Medulla oblongata (tissue), 1 donor: Measurements from ENCODE around the gene GDA.
A peak's percentile ranks its signal among the peaks of the same experiment; 100 is the strongest.
"Not testable (repeated sequence)": the region's sequence is repeated elsewhere in the genome, so short reads cannot be mapped to it uniquely, and the experiment has no call there.

Source experiments
- DNase-seq: peaks from one replicate; pipeline ENCODE4 v3.0.0-alpha.2; 2015; ENCODE audit errors: extremely low spot score

GDA gene

DNA sequence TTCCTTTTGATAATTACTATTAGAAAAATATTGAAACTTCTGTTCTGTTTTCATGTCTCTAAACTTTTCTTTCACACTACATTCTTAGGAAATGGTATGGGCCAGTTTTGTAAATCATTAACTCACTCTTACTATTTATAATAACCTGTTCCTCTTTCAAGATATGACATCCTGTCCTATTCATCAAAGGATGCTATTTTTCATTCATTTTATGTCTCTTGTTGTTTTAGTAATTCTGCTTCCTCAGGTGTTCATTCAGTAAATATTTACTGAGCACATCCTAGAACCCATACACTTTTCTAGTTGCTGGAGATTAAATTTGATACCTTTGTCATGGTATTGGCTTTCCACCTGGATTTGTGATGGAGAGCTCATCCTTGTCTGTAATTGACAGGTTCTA, 58.0 kb downstream of the GDA start:
- DNase-seq, result no peak

DNA sequence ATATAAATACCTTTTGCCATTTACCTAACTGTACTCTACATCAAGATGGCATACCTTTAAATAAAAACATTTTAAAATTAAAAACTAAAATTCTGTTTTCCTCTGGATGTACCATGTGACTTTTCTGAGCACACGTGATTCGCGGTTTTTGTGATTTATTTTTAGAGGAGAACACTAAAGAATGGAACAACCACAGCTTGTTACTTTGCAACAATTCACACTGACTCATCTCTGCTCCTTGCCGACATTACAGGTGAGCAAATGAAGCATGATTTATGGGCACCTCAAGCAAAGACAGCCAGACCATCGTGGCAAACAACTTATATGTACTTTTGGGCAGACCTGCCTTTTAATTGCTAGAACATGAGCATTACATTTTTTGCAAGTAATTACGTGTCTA, 61.3 kb downstream of the GDA start:
- DNase-seq, result no peak

DNA sequence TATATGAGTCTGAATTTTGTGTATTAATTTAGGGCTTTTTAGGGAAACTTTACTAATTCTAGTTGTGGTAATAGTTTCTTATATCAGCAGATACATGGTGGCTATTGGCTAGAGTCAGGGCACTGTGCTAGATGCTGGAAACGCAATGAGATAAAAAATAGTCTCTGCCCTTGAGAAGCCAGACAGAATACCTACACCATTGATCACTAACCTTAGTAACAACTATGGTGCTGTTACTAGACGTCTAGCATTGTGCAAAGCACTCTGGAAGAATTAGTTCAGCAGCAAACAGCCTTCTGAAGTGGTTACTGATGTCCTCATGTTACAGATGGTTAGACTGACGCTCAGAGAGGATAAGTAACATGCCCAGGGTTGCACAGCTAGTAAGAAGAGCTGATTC, 61.8 kb downstream of the GDA start:
- DNase-seq, result no peak

DNA sequence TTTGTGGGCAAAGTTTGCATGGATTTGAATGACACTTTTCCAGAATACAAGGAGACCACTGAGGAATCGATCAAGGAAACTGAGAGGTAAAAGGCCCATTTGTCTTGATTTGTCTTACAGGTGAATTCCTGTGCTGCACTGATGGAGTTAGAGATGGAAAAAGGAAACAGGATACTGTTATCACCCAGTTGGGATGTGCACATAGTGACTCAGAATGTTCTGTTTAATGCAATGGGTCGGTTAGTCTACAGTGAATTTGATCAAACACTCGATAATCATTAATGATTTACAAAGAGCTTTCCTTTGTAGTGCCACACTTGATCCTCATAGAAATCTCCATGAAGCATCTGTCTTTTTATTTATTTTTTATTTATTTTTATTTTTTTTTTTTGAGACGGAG, 64.7 kb downstream of the GDA start:
- no peak for DNase-seq

DNA sequence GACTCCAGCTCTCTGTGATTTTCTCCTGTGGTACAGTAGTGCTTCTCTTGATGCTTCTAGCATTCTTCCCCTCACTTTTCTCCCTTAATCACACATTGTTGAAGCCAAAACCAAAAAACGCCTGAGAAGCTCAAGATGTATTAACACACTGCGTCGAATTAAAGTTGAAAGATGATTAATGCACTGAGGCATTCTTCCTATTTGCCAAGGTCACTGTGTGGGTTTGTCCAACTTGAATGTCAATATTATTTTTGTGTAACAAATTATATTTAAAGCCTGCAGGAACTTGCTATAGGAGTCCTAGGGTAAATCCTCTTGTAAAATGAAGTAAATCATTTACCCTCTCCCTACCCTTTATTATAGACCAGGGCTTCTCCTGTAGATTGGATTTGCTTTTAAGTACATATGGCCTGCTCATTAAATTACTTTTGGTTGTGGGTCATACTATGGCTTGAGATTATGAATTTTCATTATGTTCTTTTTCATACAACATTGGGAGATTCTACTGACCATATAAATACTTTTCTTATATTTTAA, 68.1 kb downstream of the GDA start:
- DNase-seq, result no peak

DNA sequence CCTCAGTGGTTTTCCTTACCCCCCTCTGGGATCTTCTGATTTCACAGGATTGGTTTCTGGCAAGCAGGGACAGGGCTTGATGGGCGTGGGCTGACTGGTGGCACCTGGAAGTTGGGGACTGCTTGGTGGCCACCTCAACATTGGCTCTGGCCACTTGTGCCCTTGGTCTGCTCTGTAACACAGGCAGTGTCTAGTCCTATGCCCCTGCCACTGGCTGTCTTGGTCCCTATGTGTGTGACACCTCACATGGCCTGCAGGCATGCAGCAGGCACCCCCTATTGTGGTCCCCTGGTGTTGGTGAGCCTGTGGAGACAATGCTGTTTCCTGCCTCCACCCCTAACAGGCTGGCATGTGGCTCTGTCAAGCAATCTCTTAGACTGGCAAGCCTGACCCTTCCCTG, 71.3 kb downstream of the GDA start:
- DNase-seq, result no peak

DNA sequence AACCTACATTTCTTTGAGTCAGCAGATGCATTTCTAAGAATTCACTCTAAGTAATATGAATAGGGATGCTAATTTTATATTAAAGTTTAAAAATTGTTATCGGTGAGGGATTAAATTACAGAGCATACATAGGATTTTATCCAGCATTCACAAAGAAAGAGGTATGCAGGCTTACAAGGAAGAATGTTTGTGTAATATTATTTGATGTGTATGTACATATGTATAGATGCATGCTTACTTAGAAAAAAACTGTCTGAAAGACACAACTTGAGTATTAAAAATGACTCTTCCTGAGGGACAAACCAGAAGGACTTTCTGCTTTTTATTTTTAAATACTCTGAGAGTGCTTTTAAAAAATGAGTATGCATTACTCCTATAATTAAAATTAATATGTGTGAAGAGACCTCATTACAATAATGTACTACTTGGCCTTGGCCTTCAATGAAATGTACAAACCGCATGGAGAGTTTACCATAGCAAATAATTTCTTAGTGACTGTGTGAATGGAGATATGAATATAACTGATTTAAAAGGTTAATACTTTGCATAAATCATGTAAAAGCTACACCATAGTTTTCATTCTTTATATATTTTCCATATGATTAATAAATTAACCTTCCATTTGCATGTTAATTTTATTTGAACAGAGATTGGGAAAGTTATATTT, 77.0 kb downstream of the GDA start:
- no peak for DNase-seq

DNA sequence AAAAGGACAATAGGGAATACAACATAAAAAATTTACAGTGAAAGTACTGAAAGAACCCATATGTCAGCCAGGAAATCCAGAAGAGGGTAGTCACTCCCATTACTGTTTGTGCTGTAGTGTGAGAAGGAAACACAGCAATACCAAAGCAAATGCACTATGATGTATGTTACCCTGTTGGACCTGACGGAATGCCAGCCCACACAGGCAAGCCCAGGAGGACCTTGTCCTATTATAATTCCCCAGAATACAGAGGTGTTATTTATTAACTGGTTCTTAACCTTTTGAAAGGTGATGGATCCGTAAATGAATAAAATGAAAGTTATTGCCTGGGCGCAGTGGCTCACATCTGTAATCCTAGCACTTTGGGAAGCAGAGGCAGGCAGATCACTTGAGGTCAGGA, 79.0 kb downstream of the GDA start:
- DNase-seq, result no peak

DNA sequence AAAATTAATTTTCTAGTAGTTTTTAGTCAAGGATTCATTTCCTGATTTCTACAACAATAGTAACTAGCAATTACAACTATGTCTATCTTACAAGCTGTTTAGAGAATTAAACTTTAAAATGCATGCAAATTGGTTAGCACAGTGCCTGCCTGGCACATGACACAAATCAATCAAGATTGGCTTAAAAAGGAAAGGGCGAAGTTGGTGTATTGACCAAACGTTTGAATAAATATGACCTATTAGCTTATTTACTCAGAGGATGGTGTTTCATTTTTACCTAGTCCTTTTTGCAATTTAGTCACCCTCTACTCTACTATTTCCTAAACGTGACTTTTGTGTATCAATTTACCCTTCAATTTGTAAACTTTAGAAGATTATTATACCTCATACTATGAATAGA, 83.5 kb downstream of the GDA start:
- no peak for DNase-seq

DNA sequence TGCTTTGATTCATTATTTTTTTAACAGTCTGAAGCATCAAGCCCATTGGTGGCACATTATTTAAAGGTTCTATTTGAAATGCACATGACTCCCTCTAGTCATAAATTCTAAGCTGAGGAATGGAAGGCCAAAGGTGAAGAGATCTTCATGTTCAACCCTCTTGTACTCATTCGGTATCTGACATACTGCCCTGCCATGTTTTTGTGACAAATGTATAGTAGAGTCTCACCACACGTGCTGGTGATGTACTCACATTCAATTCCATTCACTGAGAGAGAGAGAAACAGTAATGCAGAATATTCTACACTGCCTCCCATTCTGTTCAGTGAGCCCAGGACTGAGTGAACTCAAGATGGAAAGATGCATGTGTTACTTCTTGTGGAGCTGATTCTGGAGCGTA, 98.3 kb downstream of the GDA start:
- DNase-seq, result no peak

DNA sequence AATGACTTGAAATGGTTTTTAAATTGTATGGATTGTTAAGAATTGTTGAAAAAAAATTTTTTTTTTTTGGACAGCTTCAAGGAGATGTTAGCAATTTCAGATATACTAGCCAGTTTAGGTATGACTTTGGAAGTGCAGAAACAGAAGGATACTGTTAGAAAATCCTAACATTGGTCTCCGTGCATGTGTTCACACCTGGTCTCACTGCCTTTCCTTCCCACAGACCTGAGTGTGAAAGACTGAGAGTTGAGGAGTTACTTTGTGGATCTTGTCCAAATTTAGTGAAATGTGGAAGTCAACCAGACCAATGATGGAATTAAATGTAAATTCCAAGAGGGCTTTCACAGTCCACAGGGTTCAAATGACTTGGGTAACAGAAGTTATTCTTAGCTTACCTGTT, 102.3 kb downstream of the GDA start:
- DNase-seq, result no peak

DNA sequence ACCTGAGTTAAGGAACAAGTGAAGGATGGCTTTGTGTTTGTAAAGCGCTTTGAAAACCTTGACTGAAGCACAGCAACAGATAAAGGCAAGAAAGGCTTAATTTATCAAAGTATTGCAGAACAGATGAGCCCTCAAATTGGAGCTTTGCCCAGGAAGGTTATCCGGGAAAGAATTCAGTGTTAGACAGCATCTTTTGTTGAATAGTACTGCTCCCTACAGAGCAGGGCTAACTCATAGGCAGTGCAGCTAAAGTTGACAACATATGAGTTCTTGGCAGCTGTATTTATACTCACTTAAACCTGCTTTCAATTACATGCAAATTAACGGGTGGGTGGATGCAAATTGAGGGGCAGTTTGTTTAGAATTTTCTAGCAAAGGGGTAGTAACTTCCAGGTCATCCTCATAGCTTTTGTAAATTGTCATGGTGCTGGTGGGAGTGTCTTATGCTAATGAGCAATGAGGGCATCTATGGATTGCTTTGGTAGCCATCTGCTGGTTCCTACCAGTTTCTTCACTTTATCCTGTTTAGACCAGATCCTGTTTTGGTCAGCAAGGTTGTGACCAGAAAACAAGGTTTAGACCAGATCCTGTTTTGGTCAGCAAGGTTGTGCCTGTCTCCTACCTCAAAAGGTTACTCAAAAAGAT, 105.8 kb downstream of the GDA start:
- DNase-seq, result no peak

DNA sequence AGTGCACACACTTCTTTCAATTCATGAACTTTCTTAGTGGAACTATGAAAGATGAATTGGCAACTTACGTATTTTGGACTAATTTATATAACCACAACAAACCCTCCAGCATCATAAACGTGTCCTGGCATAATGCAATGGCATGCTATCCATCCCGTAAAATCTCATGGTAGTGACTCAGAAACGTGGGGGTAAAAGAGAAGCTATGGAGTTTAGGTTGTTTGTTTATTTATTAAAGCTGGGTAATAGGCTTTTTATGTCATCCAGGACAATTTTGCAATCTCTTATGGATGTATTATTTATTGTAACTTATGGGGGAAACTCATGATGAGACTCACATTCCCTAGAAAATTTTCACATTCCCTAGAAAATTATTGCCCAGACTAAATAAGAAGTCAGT, 106.3 kb downstream of the GDA start:
- DNase-seq, result no peak

DNA sequence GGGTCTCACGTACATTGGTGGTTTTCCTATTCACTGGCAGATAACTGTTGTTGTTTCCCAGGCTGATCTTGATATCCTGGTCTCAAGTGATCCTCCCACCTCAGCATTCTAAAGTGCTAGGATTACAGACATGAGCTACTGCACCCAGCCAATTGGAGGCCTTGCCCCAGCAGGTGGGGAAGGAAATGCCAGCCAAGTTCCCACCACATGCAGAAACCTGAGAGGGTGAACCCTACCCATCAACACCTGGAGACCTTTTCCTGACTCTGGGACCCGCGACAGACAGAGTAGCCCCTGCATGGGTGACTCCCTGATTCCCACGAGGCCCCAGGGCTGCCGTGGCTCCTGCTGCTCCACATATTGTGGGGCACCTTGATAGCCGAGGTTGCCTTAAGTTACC, 107.7 kb downstream of the GDA start:
- no peak for DNase-seq

DNA sequence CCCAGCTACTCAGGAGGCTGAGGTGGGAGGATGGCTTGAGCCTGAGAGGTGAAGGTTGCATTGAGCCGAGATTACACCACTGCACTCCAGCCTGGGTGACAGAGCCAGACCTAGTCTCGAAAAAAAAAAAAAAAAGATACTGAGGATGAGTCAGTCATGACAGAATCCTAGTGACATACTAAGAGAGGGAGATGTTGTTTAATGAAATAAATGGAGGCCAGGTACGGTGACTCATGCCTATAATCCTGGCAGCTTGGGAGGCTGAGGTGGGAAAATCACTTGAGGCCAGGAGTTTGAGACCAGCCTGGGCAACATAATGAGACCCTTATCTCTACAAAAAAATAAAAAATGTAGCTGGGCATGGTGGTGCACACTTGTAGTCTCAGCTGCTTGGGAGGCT, 108.6 kb downstream of the GDA start:
- no peak for DNase-seq

DNA sequence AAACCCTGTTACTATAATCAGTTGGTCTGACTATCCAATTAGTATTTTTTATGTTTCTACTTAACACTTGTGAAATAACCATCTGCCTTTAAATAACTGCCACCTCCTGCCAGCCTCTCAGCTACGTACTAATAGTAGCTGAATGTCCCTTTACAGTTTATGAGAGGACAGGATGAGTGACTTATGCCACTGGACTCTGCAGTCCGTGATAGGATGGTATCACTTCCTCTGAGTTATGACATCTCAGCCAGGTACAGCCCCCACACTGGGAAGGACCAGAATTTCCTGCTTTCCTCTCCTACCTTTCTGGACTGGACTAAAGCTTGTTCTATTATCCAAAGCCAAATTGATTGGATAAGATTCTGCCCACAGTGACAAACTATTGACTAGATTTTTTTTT, 112.8 kb downstream of the GDA start:
- DNase-seq, result no peak

DNA sequence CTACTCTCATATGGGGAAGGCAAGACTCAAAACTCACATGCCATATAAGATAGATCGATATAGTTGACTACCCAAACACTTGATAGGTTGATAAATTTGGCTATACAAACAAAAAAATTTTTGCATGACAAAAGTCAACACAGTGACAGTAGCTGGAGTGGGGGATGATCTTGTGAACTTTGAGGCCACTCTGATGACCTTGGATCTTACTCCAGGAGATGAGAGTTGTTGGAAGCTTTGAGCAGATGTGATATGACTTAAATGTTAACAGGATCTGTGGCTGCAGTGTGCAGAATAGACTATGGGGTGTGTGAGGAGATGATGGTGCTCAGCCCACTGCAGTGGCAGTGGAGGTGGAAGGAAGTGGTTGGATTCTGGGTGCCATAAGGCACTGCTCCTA, 114.3 kb downstream of the GDA start:
- no peak for DNase-seq

DNA sequence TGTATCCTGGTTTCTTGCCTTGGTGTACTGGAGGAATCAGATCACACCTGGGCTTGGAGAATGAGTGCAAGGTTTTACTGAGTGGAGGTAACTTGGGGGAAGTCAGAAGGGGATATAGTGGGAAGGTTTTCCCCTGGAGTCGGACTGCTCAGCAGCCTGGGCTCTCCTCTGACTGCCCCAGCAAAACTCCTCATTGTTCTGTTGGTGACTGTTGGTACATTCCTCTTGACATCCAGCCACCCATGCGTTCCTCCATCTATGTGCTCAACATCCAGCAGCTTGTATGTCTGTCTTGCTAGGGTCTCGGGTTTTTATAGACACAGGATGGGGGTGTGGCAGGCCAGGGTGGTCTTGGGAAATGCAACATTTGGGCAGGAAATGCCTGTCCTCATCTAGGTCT, 119.7 kb downstream of the GDA start:
- no peak for DNase-seq

DNA sequence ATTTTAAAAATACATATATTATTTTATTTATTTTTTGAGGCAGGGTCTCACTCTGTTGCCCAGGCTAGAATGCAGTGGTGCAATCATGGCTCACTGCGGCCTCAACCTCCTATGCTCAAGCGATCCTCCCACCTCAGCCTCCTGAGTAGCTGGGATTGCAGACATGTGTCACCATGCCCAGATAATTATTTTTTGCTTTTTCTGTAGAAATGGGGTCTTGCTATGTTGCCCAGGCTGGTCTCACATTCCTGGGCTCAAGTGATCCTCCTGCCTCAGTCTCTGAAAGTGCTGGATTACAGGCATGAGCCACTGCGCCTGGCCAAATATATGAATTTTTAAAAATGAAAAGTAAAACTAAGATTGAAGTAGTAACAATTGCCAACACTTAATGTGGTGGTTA, 121.1 kb downstream of the GDA start:
- not testable (repeated sequence) for DNase-seq

DNA sequence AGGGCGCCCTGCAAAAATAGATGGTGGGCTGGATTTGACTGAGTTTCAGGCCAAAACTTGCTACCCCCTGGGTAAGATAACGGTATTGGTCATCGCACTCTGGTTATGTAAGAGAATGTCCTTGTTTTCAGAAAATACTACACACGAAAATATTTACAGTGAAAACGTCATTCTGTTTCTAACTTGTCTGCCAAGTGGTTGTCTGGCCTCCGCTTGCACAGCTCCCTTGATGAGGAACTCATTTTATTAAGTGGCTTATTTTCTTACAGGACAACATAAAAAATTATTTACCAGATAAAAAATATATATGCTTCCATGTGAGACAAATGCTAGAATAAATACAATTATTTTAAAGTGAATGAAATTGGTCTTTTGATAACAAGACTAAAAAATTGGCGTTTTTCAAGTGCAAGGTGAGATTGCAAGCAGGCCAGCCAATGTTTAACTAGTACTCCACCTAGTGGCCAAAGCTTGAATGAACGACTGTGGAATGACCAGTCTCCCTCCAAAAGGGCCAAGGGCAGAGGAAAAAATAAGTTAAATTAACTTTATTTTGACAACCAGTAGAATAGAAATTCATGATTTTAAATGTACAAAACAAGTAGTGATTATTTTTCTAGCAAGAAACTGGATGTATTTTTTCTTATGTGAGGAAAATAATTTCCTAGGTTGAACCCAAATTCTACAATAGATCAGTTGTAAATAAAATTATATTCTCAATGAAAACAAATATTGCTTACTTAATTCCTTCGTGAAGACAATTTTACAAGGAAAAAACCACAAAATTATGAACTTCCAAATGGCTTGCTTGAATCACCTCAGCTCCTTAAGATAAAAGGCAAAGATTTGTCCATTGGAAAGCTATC, 122.6 kb downstream of the GDA start:
- DNase-seq, result peak; percentile 80

DNA sequence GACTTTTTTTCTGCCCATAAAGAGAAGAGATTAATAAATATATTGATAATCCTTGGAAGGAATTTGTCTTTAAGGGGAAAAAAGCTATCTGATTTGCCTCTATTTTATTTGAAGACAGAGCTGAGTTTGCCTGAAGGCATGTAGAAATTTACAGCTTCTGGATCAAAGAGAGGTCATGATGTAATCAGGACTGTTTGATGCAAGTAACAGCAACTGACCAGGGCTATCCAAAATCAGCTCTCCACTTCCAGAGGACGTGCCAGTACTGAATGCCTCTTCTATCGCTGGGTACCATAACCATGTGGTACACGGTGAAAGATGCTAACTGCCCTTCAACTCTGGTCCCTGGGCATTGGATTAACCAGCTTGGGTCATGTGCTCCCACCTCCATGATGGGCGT, 125.2 kb downstream of the GDA start:
- no peak for DNase-seq

DNA sequence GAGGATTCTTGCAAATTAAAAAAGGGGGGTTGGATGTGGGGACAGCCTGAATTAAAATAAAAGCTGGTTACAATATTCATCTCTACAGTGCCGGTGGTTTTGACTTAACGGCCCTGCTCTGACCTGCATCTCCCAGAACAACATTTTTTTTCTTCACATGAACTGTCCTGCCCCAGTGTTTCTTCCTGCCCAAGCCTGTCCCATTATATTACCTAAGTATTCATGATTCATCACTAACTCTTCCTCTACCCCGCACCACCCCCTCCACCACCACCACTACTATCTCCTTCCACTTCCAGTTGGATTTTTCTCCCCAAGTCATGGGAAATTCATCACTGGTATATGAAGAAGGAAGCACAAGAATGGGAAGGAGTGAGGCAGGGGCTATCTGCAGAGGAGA, 125.7 kb downstream of the GDA start:
- DNase-seq, result no peak

DNA sequence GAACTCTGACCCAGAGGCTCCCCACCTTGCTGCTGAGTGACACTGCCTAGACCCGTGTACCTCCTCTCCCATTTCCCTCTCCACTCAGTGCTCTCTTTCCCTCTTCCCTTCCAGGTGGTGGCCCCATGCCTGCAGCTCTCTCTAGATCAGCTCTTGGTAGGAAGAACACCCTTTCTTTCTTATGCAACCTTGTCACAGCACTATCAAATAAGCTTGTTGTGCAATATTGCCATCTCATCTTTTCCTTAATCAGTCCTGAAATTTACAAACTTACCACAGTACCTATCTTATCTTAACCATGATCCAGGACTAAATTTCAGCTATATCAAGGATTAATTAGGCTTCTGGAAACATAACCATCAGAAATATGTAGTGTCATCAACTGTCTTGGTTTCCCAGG, 127.2 kb downstream of the GDA start:
- no peak for DNase-seq
